ENCODE data around the gene ZBTB42. TPM values are rescaled to one million over a fixed set of nuclear protein-coding genes. Genes with fewer than 3 reads are reported as not detected.

The ZBTB42 gene
- total RNA-seq, 1 donor: 4.3 TPM

GRCh38 chr14:104774453-104775072 lies 26.3 kb upstream of the ZBTB42 start:
- H3K4me3 ChIP-seq (ENCODE audit: low read depth, low read length): no peak overlapping the region
- no peak for TF ChIP-seq CTCF (IDR thresholded peaks at IDR 0.05; ENCODE audit: insufficient read depth, low read depth, low read length)
- no peak for DNase-seq (ENCODE audit: low read depth)

- no peak for TF ChIP-seq CTCF (IDR thresholded peaks at IDR 0.05; ENCODE audit: insufficient read depth, low read depth, low read length)
- no peak for DNase-seq (ENCODE audit: low read depth)
- H3K4me3 ChIP-seq (ENCODE audit: low read depth, low read length): no peak overlapping the region
Observed at GRCh38 chr14:104775073-104775489, 25.8 kb upstream of the ZBTB42 start.

GRCh38 chr14:104776481-104776880 lies 24.4 kb upstream of the ZBTB42 start:
- DNase-seq (ENCODE audit: low read depth): no peak
- H3K4me3 ChIP-seq (ENCODE audit: low read depth, low read length): no peak overlapping the region
- TF ChIP-seq CTCF (IDR thresholded peaks at IDR 0.05; ENCODE audit: insufficient read depth, low read depth, low read length): no peak

GRCh38 chr14:104776961-104777807 lies 23.7 kb upstream of the ZBTB42 start:
- no peak for DNase-seq (ENCODE audit: low read depth)
- no peak overlapping the region for H3K4me3 ChIP-seq (ENCODE audit: low read depth, low read length)
- no peak for TF ChIP-seq CTCF (IDR thresholded peaks at IDR 0.05; ENCODE audit: insufficient read depth, low read depth, low read length)

- DNase-seq (ENCODE audit: low read depth): no peak
- H3K4me3 ChIP-seq (ENCODE audit: low read depth, low read length): no peak overlapping the region
- no peak for TF ChIP-seq CTCF (IDR thresholded peaks at IDR 0.05; ENCODE audit: insufficient read depth, low read depth, low read length)
Observed at GRCh38 chr14:104777808-104778249, 23.1 kb upstream of the ZBTB42 start.

GRCh38 chr14:104778694-104779331 lies 22.1 kb upstream of the ZBTB42 start:
- no peak overlapping the region for H3K4me3 ChIP-seq (ENCODE audit: low read depth, low read length)
- no peak for DNase-seq (ENCODE audit: low read depth)

More at GRCh38 chr14:104778694-104779331, 22.1 kb upstream of the ZBTB42 start:
- no peak for TF ChIP-seq CTCF (IDR thresholded peaks at IDR 0.05; ENCODE audit: insufficient read depth, low read depth, low read length)
